H1 (cell line): ENCODE measurements around the gene CPEB3. TPM values are rescaled to one million over a fixed set of nuclear protein-coding genes. Genes with fewer than 3 reads are reported as not detected.
A peak's percentile ranks its signal among the peaks of the same experiment; 100 is the strongest.

Experiments used
- CTCF ChIA-PET: fragments of 300-600 bp; sonication (Branson Sonifier 250); formaldehyde crosslinking; loops from one replicate; lab custom pipeline; 2021; ENCODE audit not compliant: partially characterized antibody; lab: Charles Lee
- POLR2A ChIA-PET: fragments of 300-600 bp; sonication (Branson Sonifier 250); formaldehyde crosslinking; loops from one replicate; lab custom pipeline; 2021; ENCODE audit warnings: inconsistent platforms; ENCODE audit not compliant: partially characterized antibody; lab: Charles Lee
- DNase-seq, 2 experiments: peaks; one replicate each; pipeline versions ENCODE4 v3.0.0 to v3.0.0-alpha.2; 2010 to 2022; ENCODE audit warnings: low spot score in 2 of 2, low read depth in 1 of 2, mixed read lengths in 1 of 2
- FAIRE-seq: peaks from 2 replicates; lab custom pipeline; 2011; peaks lifted over from hg19 to GRCh38; lab: Jason Lieb, UNC
- H2AFZ ChIP-seq: 2 replicates; pipeline ENCODE4 v1.8.1; 2012; ENCODE audit warnings: low read length, inconsistent platforms
- H2AK5ac ChIP-seq: 2 replicates; pipeline ENCODE4 v1.6.1; 2013; ENCODE audit warnings: low read depth, low read length
- H2BK120ac ChIP-seq: replicated peaks from 2 replicates; pipeline ENCODE3; 2013; ENCODE audit warnings: low read depth, low read length, inconsistent platforms
- H2BK12ac ChIP-seq: 2 replicates; pipeline ENCODE4 v1.6.1; 2013; ENCODE audit warnings: low read depth, low read length
- H2BK15ac ChIP-seq: 2 replicates; pipeline ENCODE4 v1.6.1; 2013; ENCODE audit warnings: low read length
- H2BK20ac ChIP-seq: 2 replicates; pipeline ENCODE4 v1.6.1; 2013; ENCODE audit warnings: low read length
- H2BK5ac ChIP-seq: 2 replicates; pipeline ENCODE4 v1.6.1; 2013; ENCODE audit warnings: low read depth, low read length
- H3K14ac ChIP-seq: 2 replicates; pipeline ENCODE4 v1.6.1; 2013; ENCODE audit warnings: inconsistent platforms; ENCODE audit not compliant: insufficient read length
- H3K18ac ChIP-seq: 2 replicates; pipeline ENCODE4 v1.6.1; 2013; ENCODE audit warnings: low read length; ENCODE audit errors: extremely low read depth
- H3K23ac ChIP-seq: 2 replicates; pipeline ENCODE4 v1.6.1; 2013; ENCODE audit warnings: inconsistent platforms; ENCODE audit not compliant: insufficient read length
- H3K23me2 ChIP-seq: 2 replicates; pipeline ENCODE4 v1.6.1; 2013; ENCODE audit warnings: low read depth, low read length
- H3K27ac ChIP-seq: 2 replicates; pipeline ENCODE4 v1.6.1; 2011; ENCODE audit warnings: low read depth, low read length, inconsistent platforms
- H3K27me3 ChIP-seq, 4 experiments: replicated peaks in 1 of 4; 1 replicate in 1 of 4; 2 replicates in 3 of 4; pipeline versions ENCODE4 v1.6.1 to v1.8.1; 2011 to 2013; ENCODE audit warnings: low read length in 3 of 4, mild to moderate bottlenecking in 3 of 4, inconsistent platforms in 2 of 4, mixed read lengths in 2 of 4, moderate library complexity in 1 of 4; ENCODE audit not compliant: control insufficient read depth in 3 of 4, insufficient read depth in 3 of 4; ENCODE audit errors: extremely low read depth in 1 of 4
- H3K36me3 ChIP-seq, 4 experiments: 2 replicates each; pipeline versions ENCODE4 v1.6.1 to v1.8.1; 2011 to 2013; ENCODE audit warnings: mild to moderate bottlenecking in 4 of 4, low read length in 3 of 4, moderate library complexity in 2 of 4, control low read depth in 1 of 4, inconsistent platforms in 1 of 4; ENCODE audit not compliant: insufficient read depth in 4 of 4, control insufficient read depth in 2 of 4
- H3K4ac ChIP-seq: replicated peaks from 2 replicates; pipeline ENCODE3; 2013; ENCODE audit warnings: low read length, low read depth, mixed read lengths, inconsistent platforms; ENCODE audit not compliant: insufficient read length
- H3K4me1 ChIP-seq, 4 experiments: replicated peaks in 1 of 4; 1 replicate in 1 of 4; 2 replicates in 3 of 4; pipeline versions ENCODE4 v1.6.1 to v1.8.1; 2011 to 2013; ENCODE audit warnings: low read length in 3 of 4, inconsistent platforms in 2 of 4, mixed read lengths in 1 of 4; ENCODE audit not compliant: insufficient read depth in 4 of 4, control insufficient read depth in 3 of 4
- H3K4me2 ChIP-seq, 2 experiments: 2 replicates each; pipeline versions ENCODE4 v1.6.1 to v1.8.1; 2011 to 2013; ENCODE audit warnings: low read depth in 2 of 2, low read length in 2 of 2, control low read depth in 1 of 2, inconsistent platforms in 1 of 2, mild to moderate bottlenecking in 1 of 2; ENCODE audit not compliant: insufficient read depth in 1 of 2
- H3K4me3 ChIP-seq, 4 experiments: fragments of 200-600, 300-600 bp in 1 of 4; sonication (generic), shearing (Covaris generic), sonication (Bioruptor Twin) in 1 of 4; 2 replicates each; pipeline versions ENCODE4 v1.5.1 to v1.8.1; 2011 to 2016; ENCODE audit warnings: low read length in 4 of 4, low read depth in 3 of 4, control low read depth in 2 of 4, inconsistent platforms in 2 of 4, mild to moderate bottlenecking in 2 of 4, mixed read lengths in 1 of 4, moderate library complexity in 1 of 4; ENCODE audit not compliant: insufficient read depth in 2 of 4; ENCODE audit errors: extremely low read depth in 1 of 4
- H3K56ac ChIP-seq: replicated peaks from 2 replicates; pipeline ENCODE3; 2013; ENCODE audit warnings: low read depth, mild to moderate bottlenecking, mixed read lengths, low read length, inconsistent platforms; ENCODE audit not compliant: insufficient read length
- H3K79me1 ChIP-seq: 2 replicates; pipeline ENCODE4 v1.6.1; 2013; ENCODE audit warnings: low read depth, low read length, control low read depth
- H3K79me2 ChIP-seq, 2 experiments: 2 replicates each; pipeline versions ENCODE4 v1.6.1 to v1.8.1; 2012 to 2013; ENCODE audit warnings: low read length in 2 of 2, mild to moderate bottlenecking in 2 of 2, inconsistent platforms in 1 of 2; ENCODE audit not compliant: insufficient read depth in 2 of 2, control insufficient read depth in 1 of 2
- H3K9ac ChIP-seq, 4 experiments: replicated peaks in 1 of 4; 1 replicate in 1 of 4; 2 replicates in 3 of 4; pipeline versions ENCODE4 v1.6.1 to v1.8.1; 2011 to 2013; ENCODE audit warnings: low read depth in 3 of 4, low read length in 3 of 4, control low read depth in 2 of 4, mild to moderate bottlenecking in 2 of 4, moderate library complexity in 2 of 4, inconsistent platforms in 1 of 4; ENCODE audit errors: extremely low read depth in 1 of 4
- H3K9me3 ChIP-seq, 2 experiments: 2 replicates each; pipeline versions ENCODE4 v1.6.1 to v1.8.1; 2012 to 2013; ENCODE audit warnings: mild to moderate bottlenecking in 2 of 2, moderate library complexity in 2 of 2, control low read depth in 1 of 2, inconsistent platforms in 1 of 2, low read depth in 1 of 2, low read length in 1 of 2, mixed read lengths in 1 of 2; ENCODE audit not compliant: insufficient read depth in 2 of 2
- H4K20me1 ChIP-seq, 2 experiments: replicated peaks in 1 of 2; 2 replicates each; pipeline versions ENCODE3 to v1.8.1; 2011 to 2013; ENCODE audit warnings: inconsistent platforms in 2 of 2, low read length in 2 of 2, mild to moderate bottlenecking in 1 of 2; ENCODE audit not compliant: insufficient read depth in 2 of 2, control insufficient read depth in 1 of 2
- H4K5ac ChIP-seq: 2 replicates; pipeline ENCODE4 v1.6.1; 2013; ENCODE audit warnings: low read length, low read depth, mixed read lengths, inconsistent platforms; ENCODE audit not compliant: insufficient read length
- H4K8ac ChIP-seq: 2 replicates; pipeline ENCODE4 v1.8.0; 2013; ENCODE audit warnings: mild to moderate bottlenecking, moderate library complexity, low read length, inconsistent platforms; ENCODE audit not compliant: insufficient read depth; ENCODE audit errors: extremely low read depth
- H4K91ac ChIP-seq: replicated peaks from 2 replicates; pipeline ENCODE3; 2013; ENCODE audit warnings: low read length, mixed read lengths, inconsistent platforms; ENCODE audit not compliant: insufficient read length
- CHD1 ChIP-seq: IDR thresholded peaks from 2 replicates; pipeline ENCODE4 v1.6.1; 2012; ENCODE audit warnings: low read depth, low read length, improper control_type of control experiment
- CHD2 ChIP-seq: IDR thresholded peaks from 2 replicates; pipeline ENCODE4 v1.6.1; 2012; ENCODE audit warnings: low read length, improper control_type of control experiment
- CREB1 ChIP-seq: IDR thresholded peaks from 2 replicates; pipeline ENCODE4 v1.6.1; 2012; ENCODE audit warnings: inconsistent platforms
- KDM5A ChIP-seq: fragments of 200-600 bp; IDR thresholded peaks from 2 replicates; pipeline ENCODE4 v1.7.1; 2012; ENCODE audit warnings: mild to moderate bottlenecking, low read length, inconsistent platforms, mixed read lengths
- POLR2A ChIP-seq, 2 experiments: IDR thresholded peaks; 1 replicate in 1 of 2; 2 replicates in 1 of 2; pipeline ENCODE4 v1.6.1; 2011; ENCODE audit warnings: low read depth in 2 of 2, low read length in 2 of 2, mild to moderate bottlenecking in 2 of 2; ENCODE audit errors: control extremely low read depth in 1 of 2
- RFX5 ChIP-seq: IDR thresholded peaks from 2 replicates; pipeline ENCODE4 v1.6.1; 2011; ENCODE audit warnings: low read depth, low read length, improper control_type of control experiment, borderline replicate concordance
- RNF2 ChIP-seq: fragments of 200-900, 300-1000 bp; sonication (generic); IDR thresholded peaks from 2 replicates; pipeline ENCODE4 v1.7.1; 2016; ENCODE audit warnings: borderline replicate concordance, low read depth, mild to moderate bottlenecking, antibody characterized with exemption, low read length; ENCODE audit not compliant: poor library complexity, severe bottlenecking; ENCODE audit errors: missing control alignments
- SIN3A ChIP-seq, 2 experiments: IDR thresholded peaks in 1 of 2; conservative IDR thresholded peaks in 1 of 2; 2 replicates each; pipeline ENCODE4 v1.6.1; 2011 to 2012; ENCODE audit warnings: low read length in 2 of 2, improper control_type of control experiment in 1 of 2, low read depth in 1 of 2, mild to moderate bottlenecking in 1 of 2
- SIRT6 ChIP-seq: IDR thresholded peaks from one replicate; pipeline ENCODE4 v1.7.1; 2012; ENCODE audit warnings: low read length, inconsistent platforms
- SIX5 ChIP-seq: IDR thresholded peaks from 2 replicates; pipeline ENCODE4 v1.6.1; 2011; ENCODE audit warnings: mild to moderate bottlenecking, low read depth, low read length
- SUZ12 ChIP-seq: fragments of 200-600 bp; sonication (generic); IDR thresholded peaks from 2 replicates; pipeline ENCODE4 v1.6.1; 2012; ENCODE audit warnings: mild to moderate bottlenecking, inconsistent platforms, low read length, moderate library complexity, mixed read lengths
- TBP ChIP-seq: IDR thresholded peaks from 2 replicates; pipeline ENCODE4 v1.6.1; 2011; ENCODE audit warnings: low read depth, low read length, improper control_type of control experiment
- WGBS, 2 experiments: shearing (Covaris generic) in 1 of 2; methylation state at CpG; one replicate each; pipeline versions ENCODE4 v1.1.6 to v1.1.7; 2013 to 2015; ENCODE audit warnings: low lambda C conversion rate in 2 of 2, mixed read lengths in 2 of 2, inconsistent platforms in 1 of 2, low coverage in 1 of 2, missing lambda C conversion rate in 1 of 2; ENCODE audit not compliant: insufficient replicate concordance in 2 of 2, insufficient coverage in 1 of 2, insufficient read length in 1 of 2; ENCODE audit errors: extremely low coverage in 1 of 2, missing lambda C conversion rate in 1 of 2; 5-methylcytosine and 5-hydroxymethylcytosine counted together
- polyA plus RNA-seq, 7 experiments: library from polyadenylated mRNA; depleted of rRNA in 3 of 7; stranded (reverse) in 5 of 7; unstranded in 2 of 7; fragments of >200 nt in 5 of 7; fragments of 200-250 nt in 2 of 7; gene quantifications; 1 replicate in 5 of 7; 2 replicates in 1 of 7; 4 replicates in 1 of 7; pipeline versions ENCODE4 v1.2.1 to v1.2.3, GENCODE V29; 2011 to 2013; ENCODE audit warnings: missing spikeins in 2 of 7, mixed read lengths in 2 of 7
- total RNA-seq: library from RNA; stranded (reverse); fragmentation: NEBNext Ultra II Directional; extraction: Animal tissue kit (Norgen Biotek cat#: 25700); gene quantifications from 2 replicates; pipeline ENCODE4 v1.2.1, GENCODE V29; 2021
- TF ChIP-seq, protein P1 (sequence below): IDR thresholded peaks from 2 replicates; pipeline ENCODE4 v1.6.1; 2012; ENCODE audit warnings: inconsistent platforms

CPEB3 gene
- total and polyA plus RNA-seq, 2 of the 8 experiments (the other 6 are each of a cell fraction or from before 2014, with no cell fraction given), result 0.39 to 1.7 TPM

- Histone ChIP-seq H3K27ac (no peak overlapping the region), H3K4ac (no peak overlapping the region), H3K4me2 (peak overlapping the region; percentile 80 to 99), H2BK12ac (no peak overlapping the region), H2AFZ (peak overlapping the region; percentile 22; the same call in 1 of the 2 replicates), H4K20me1 (no peaks in the 10 kb centered on the region), H2BK15ac (no peak overlapping the region), H2BK5ac (no peak overlapping the region), H3K79me1 (no peaks in the 10 kb centered on the region), H3K23ac (no peak overlapping the region), H4K8ac (0 out of 2 replicates have a peak overlapping the region, but pooled peaks have one; percentile 65), H3K4me1 (peaks cover 0 to 10% (median 7%) of the 10 kb centered on the region in 4 experiments; a peak in 3 of 7 replicates), H4K5ac (no peak overlapping the region), H3K79me2 (no peaks in the 10 kb centered on the region), H3K56ac (no peak overlapping the region), H2BK120ac (no peak overlapping the region), H3K36me3 (no peaks in the 10 kb centered on the region), H3K9me3 (no peaks in the 10 kb centered on the region), H3K9ac (peak overlapping the region in 2 of 4 experiments; percentile 36 to 48; a peak in 3 of 7 replicates), H2BK20ac (no peak overlapping the region), H3K27me3 (peaks cover 8 to 26% (median 23%) of the 10 kb centered on the region in 4 experiments), H3K23me2 (peaks cover 17% of the 10 kb centered on the region), H3K14ac (no peak overlapping the region), H3K18ac (no peak overlapping the region), H3K4me3 (peak overlapping the region; percentile 53 to 82 (median 76)), H2AK5ac (no peak overlapping the region), H4K91ac (no peak overlapping the region)
- no peak for FAIRE-seq
- CTCF ChIA-PET, result interaction anchor here (0.5 to 2.0 kb wide), 4 partner anchors 36 to 181 kb away, joined by 3 to 5 read pairs (median 4); no protein-coding TSS in a partner anchor
- no peak for DNase-seq
- 3% methylated on average over 18 of the region's 27 CpGs; no CpG with 5 or more reads in 1 of the 2 experiments for WGBS, 2 experiments
- POLR2A ChIA-PET, result interaction anchor here (1.0 to 1.7 kb wide), 3 partner anchors 11 to 52 kb away, joined by 3 to 5 read pairs (median 3); partner anchors contain the start of genes CPEB3 and MARCHF5
- TF ChIP-seq SIRT6, result no peak
- no peak for TF ChIP-seq RFX5
- TF ChIP-seq CREB1, result no peak
- TF ChIP-seq CHD2, result no peak
- no peak for TF ChIP-seq SUZ12
- TF ChIP-seq, protein P1, sequence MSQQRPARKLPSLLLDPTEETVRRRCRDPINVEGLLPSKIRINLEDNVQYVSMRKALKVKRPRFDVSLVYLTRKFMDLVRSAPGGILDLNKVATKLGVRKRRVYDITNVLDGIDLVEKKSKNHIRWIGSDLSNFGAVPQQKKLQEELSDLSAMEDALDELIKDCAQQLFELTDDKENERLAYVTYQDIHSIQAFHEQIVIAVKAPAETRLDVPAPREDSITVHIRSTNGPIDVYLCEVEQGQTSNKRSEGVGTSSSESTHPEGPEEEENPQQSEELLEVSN, result 0 out of 2 replicates have a peak, but pooled peaks have one; percentile 72
- no peak for TF ChIP-seq RNF2
- no peak for TF ChIP-seq SIX5
- 0 out of 4 replicates have a peak, but pooled peaks of 1 of the 2 experiments have one; percentile 21 for TF ChIP-seq SIN3A (conservative IDR thresholded peaks at IDR 0.05 in 1 of 2, IDR thresholded peaks at IDR 0.05 in 1 of 2; ENCODE audit: low read depth in 1 of 2, low read length in 2 of 2)
- no peak for TF ChIP-seq KDM5A
- no peak for TF ChIP-seq CHD1
- TF ChIP-seq TBP, result no peak
- TF ChIP-seq POLR2A (IDR thresholded peaks at IDR 0.05; ENCODE audit: control extremely low read depth in 1 of 2, low read depth in 2 of 2, low read length in 2 of 2), result no peak
Measured at GRCh38 chr10:92239151-92239599, 51.7 kb downstream of the CPEB3 start.
